RWPE2 (cell line): Measurements from ENCODE around the gene MAPK7.
A peak's percentile ranks its signal among the peaks of the same experiment; 100 is the strongest.

ENCODE experiments used
- ATAC-seq: fragments of 200-7000 bp; cut with Tn5 transposase; 3 replicates; pipeline ENCODE4 v1.9.1; 2021; ENCODE audit warnings: low read depth
- DNase-seq: peaks from one replicate; pipeline ENCODE4 v3.0.0-alpha.2; 2020; ENCODE audit warnings: low spot score
- H3K27ac ChIP-seq: fragments of 450-650 bp; 2 replicates; pipeline ENCODE4 v1.5.1; 2017; ENCODE audit warnings: mild to moderate bottlenecking; ENCODE audit not compliant: poor library complexity, severe bottlenecking
- H3K27me3 ChIP-seq: fragments of 250-450 bp; sonication (Bioruptor Pico); 2 replicates; pipeline ENCODE4 v1.5.1; 2021; ENCODE audit warnings: mild to moderate bottlenecking, moderate library complexity; ENCODE audit not compliant: insufficient read depth, poor library complexity, severe bottlenecking
- H3K36me3 ChIP-seq: fragments of 250-450 bp; sonication (Bioruptor Pico); 2 replicates; pipeline ENCODE4 v1.5.1; 2020; ENCODE audit warnings: low read depth, mild to moderate bottlenecking, moderate library complexity
- H3K4me1 ChIP-seq: fragments of 250-450 bp; sonication (Bioruptor Pico); 2 replicates; pipeline ENCODE4 v1.5.1; 2021; ENCODE audit warnings: mild to moderate bottlenecking, moderate library complexity; ENCODE audit not compliant: insufficient read depth, poor library complexity, severe bottlenecking
- H3K4me3 ChIP-seq: fragments of 250-450 bp; sonication (Bioruptor Pico); 2 replicates; pipeline ENCODE4 v1.5.1; 2021; ENCODE audit warnings: mild to moderate bottlenecking, moderate library complexity; ENCODE audit not compliant: severe bottlenecking
- H3K9me3 ChIP-seq: fragments of 250-450 bp; sonication (Bioruptor Pico); 2 replicates; pipeline ENCODE4 v1.5.1; 2021; ENCODE audit warnings: mild to moderate bottlenecking, moderate library complexity; ENCODE audit not compliant: severe bottlenecking
- TF ChIP-seq, protein P1 (sequence below): fragments of 450-650 bp; IDR thresholded peaks from one replicate; pipeline ENCODE4 v1.5.1; 2017; ENCODE audit warnings: mild to moderate bottlenecking, moderate library complexity; ENCODE audit not compliant: poor library complexity, severe bottlenecking

Gene MAPK7

DNA sequence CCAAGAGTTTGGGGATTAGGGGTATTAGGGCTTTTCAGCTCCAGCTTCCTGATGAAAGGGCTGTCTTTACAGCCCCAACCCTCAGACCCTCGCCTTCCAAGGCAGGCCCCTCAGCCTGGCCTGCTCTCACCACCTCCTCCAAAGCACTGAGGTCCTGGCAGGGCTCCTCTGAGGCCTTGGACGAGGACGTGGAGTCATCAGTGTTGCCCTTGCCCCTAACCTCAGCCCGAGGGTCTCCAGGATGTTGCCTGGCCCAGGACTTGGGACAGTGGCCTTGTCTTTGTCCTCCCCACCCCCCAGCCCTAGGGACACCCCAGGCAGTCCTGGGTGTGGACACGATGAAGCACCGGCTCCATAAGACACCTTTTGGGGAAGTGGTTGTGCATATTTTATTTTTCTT is 44.0 kb upstream of the MAPK7 start:
- DNase-seq (no peak), ATAC-seq (no peak)
- H3K27me3 ChIP-seq, result no peaks in the 10 kb centered on the region
- peaks cover 6% of the 10 kb centered on the region for H3K4me1 ChIP-seq
- H3K27ac ChIP-seq, result no peak overlapping the region
- H3K4me3 ChIP-seq, result no peak overlapping the region
- peaks cover 31% of the 10 kb centered on the region for H3K36me3 ChIP-seq
- H3K9me3 ChIP-seq, result no peaks in the 10 kb centered on the region
- TF ChIP-seq, protein P1, sequence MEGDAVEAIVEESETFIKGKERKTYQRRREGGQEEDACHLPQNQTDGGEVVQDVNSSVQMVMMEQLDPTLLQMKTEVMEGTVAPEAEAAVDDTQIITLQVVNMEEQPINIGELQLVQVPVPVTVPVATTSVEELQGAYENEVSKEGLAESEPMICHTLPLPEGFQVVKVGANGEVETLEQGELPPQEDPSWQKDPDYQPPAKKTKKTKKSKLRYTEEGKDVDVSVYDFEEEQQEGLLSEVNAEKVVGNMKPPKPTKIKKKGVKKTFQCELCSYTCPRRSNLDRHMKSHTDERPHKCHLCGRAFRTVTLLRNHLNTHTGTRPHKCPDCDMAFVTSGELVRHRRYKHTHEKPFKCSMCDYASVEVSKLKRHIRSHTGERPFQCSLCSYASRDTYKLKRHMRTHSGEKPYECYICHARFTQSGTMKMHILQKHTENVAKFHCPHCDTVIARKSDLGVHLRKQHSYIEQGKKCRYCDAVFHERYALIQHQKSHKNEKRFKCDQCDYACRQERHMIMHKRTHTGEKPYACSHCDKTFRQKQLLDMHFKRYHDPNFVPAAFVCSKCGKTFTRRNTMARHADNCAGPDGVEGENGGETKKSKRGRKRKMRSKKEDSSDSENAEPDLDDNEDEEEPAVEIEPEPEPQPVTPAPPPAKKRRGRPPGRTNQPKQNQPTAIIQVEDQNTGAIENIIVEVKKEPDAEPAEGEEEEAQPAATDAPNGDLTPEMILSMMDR, result no peak

DNA sequence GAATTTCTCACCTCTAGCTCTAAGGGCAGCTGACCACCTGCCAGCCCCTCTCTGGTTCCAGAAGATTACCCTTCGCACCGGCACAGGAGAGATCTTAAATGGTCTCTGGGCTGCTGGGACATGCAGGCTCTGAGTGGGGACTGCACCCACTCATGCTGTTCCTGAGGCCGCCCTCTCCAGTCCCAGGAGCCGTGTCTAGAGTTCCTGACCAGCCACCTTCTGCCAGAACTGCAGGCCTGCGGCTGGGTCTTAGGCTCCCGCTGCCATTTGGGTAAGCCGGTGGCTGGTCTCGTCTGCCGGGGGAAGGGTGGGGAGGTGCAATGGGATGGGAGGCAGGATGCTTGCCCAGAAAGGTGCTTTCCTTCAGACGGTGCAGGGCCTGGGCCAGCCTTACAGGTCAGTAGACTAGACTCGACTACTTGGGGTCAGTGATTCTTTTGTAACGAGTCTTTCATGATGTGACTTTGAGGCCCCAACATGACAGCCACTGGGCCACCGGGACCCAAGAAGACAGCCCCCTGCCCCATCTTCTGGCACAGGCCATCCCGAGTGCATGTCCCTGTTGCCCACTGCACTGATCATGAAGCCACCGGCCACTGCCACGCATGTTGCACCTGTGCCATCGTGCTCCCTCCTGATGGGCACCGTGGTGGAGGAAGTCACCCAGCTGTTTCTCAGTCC is 42.2 kb upstream of the MAPK7 start:
- H3K9me3 ChIP-seq, result no peaks in the 10 kb centered on the region
- TF ChIP-seq, protein P1, result no peak
- ATAC-seq, result no peak

DNA sequence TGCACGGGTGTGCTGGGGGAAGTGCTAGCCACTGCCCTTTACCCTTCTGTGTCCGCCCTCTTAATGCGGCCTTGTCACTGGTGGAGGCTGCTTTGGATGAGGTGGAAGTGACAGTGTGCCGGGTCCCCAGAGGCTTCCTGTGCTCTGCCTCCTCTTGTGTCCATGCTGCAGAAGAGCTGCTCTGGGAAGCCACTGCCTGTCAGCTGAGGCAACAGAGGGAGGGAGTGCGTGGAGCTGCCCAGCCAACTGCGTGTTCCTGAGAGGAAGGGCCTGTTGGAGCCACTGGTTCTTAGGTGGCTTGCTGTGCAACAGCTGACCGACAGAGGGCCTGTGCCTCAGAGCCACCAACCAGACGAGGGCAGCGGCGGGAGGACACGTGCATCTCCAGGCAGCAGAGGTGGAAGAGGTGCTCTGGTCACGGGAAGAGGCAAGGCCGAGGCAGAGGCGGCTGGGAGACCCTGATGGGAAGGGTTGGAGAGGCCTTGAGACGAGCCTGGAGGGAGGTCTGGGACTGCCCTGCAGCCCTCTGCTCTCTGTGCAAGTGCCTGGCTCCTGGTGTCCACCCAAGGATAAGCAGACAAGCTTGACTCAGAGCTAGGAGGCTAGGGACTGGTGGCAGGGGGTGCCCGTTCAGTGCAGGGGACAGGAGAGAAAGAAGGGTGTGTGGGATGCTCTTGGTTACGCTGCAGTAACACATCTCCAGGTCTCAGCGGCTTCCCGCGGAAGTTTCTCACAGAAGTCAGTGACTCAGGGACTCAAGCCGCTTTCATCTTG is 41.2 kb upstream of the MAPK7 start:
- TF ChIP-seq, protein P1, result no peak
- ATAC-seq, result no peak

More for the DNA sequence above, 42.2 kb upstream of the MAPK7 start:
- H3K27ac ChIP-seq, result no peak overlapping the region
- H3K27me3 ChIP-seq, result no peaks in the 10 kb centered on the region
- no peak for DNase-seq
- peaks cover 16% of the 10 kb centered on the region for H3K36me3 ChIP-seq
- no peak overlapping the region for H3K4me3 ChIP-seq
- no peaks in the 10 kb centered on the region for H3K4me1 ChIP-seq

DNA sequence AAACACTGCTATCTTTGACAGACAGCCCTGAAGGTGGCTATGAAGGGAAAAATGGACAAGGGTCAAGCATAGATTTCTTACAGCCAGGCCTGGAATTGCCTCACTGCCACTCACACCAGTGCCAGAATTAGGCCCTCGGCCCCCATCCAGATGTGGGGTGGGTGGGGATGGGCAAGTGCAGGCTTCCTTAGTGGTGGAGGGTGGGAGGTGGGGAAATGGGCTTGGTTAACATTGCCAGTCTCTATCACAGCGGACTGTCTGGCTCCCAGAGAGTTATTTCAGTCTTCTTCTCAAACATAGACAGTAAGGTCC is 40.6 kb upstream of the MAPK7 start:
- Histone ChIP-seq H3K36me3 (peaks cover 2% of the 10 kb centered on the region; the same call in 1 of the 2 replicates), H3K4me3 (no peak overlapping the region), H3K27ac (no peak overlapping the region), H3K4me1 (no peaks in the 10 kb centered on the region), H3K9me3 (no peaks in the 10 kb centered on the region), H3K27me3 (no peaks in the 10 kb centered on the region)
- TF ChIP-seq, protein P1, result no peak
- DNase-seq (no peak), ATAC-seq (peak; percentile 9; the same call in 1 of the 3 replicates)

More for the DNA sequence above, 41.2 kb upstream of the MAPK7 start:
- Histone ChIP-seq H3K36me3 (peaks cover 7% of the 10 kb centered on the region; the same call in 1 of the 2 replicates), H3K4me1 (no peaks in the 10 kb centered on the region), H3K27me3 (no peaks in the 10 kb centered on the region), H3K9me3 (no peaks in the 10 kb centered on the region), H3K27ac (no peak overlapping the region), H3K4me3 (no peak overlapping the region)
- DNase-seq, result no peak
